Measurements from ENCODE around the gene C9.
"Not testable (repeated sequence)": the region's sequence is repeated elsewhere in the genome, so short reads cannot be mapped to it uniquely, and the experiment has no call there.

The C9 gene

GRCh38 chr5:39342460-39342859 is 21.8 kb downstream of the C9 start:
- H3K27me3 ChIP-seq (ENCODE audit: insufficient read depth, insufficient read length) = no peaks in the 10 kb centered on the region
- no peak overlapping the region for H3K9ac ChIP-seq (ENCODE audit: insufficient read length, low read depth)
- H3K36me3 ChIP-seq (ENCODE audit: insufficient read depth, insufficient read length, low read length) = no peaks in the 10 kb centered on the region
- no peak for DNase-seq (ENCODE audit: low read depth, low spot score)
- no peak overlapping the region for H3K4me3 ChIP-seq (ENCODE audit: insufficient read length, low read depth)
- no peak for TF ChIP-seq SUZ12 (IDR thresholded peaks at IDR 0.05; ENCODE audit: extremely low read depth, insufficient read depth, insufficient read length)
- TF ChIP-seq YY1 (IDR thresholded peaks at IDR 0.05; ENCODE audit: insufficient read depth, insufficient read length) = no peak
- TF ChIP-seq ZNF274 (IDR thresholded peaks at IDR 0.05; ENCODE audit: low read depth, low read length) = no peak
- H3K4me1 ChIP-seq (ENCODE audit: insufficient read depth, insufficient read length) = no peaks in the 10 kb centered on the region
- peaks cover 6% of the 10 kb centered on the region; the same call in 1 of the 2 replicates for H3K9me3 ChIP-seq (ENCODE audit: insufficient read depth, low read length)

GRCh38 chr5:39341896-39342295 is 22.4 kb downstream of the C9 start:
- Histone ChIP-seq H3K9me3 (ENCODE audit: insufficient read depth, low read length) (peaks cover 6% of the 10 kb centered on the region; the same call in 1 of the 2 replicates), H3K9ac (ENCODE audit: insufficient read length, low read depth) (no peak overlapping the region), H3K27me3 (ENCODE audit: insufficient read depth, insufficient read length) (no peaks in the 10 kb centered on the region), H3K4me3 (ENCODE audit: insufficient read length, low read depth) (no peak overlapping the region), H3K36me3 (ENCODE audit: insufficient read depth, insufficient read length, low read length) (no peaks in the 10 kb centered on the region), H3K4me1 (ENCODE audit: insufficient read depth, insufficient read length) (no peaks in the 10 kb centered on the region)
- TF ChIP-seq YY1 (IDR thresholded peaks at IDR 0.05; ENCODE audit: insufficient read depth, insufficient read length) (no peak), SUZ12 (IDR thresholded peaks at IDR 0.05; ENCODE audit: extremely low read depth, insufficient read depth, insufficient read length) (no peak), ZNF274 (IDR thresholded peaks at IDR 0.05; ENCODE audit: low read depth, low read length) (no peak)
- DNase-seq (ENCODE audit: low read depth, low spot score) = no peak

- no peak for DNase-seq (ENCODE audit: low read depth, low spot score)
- no peak for TF ChIP-seq ZNF274 (IDR thresholded peaks at IDR 0.05; ENCODE audit: low read depth, low read length)
- no peak for TF ChIP-seq SUZ12 (IDR thresholded peaks at IDR 0.05; ENCODE audit: extremely low read depth, insufficient read depth, insufficient read length)
- TF ChIP-seq YY1 (IDR thresholded peaks at IDR 0.05; ENCODE audit: insufficient read depth, insufficient read length) = no peak
- Histone ChIP-seq H3K36me3 (ENCODE audit: insufficient read depth, insufficient read length, low read length) (no peaks in the 10 kb centered on the region), H3K9ac (ENCODE audit: insufficient read length, low read depth) (no peak overlapping the region), H3K4me1 (ENCODE audit: insufficient read depth, insufficient read length) (no peaks in the 10 kb centered on the region), H3K4me3 (ENCODE audit: insufficient read length, low read depth) (no peak overlapping the region), H3K9me3 (ENCODE audit: insufficient read depth, low read length) (peaks cover 6% of the 10 kb centered on the region; the same call in 1 of the 2 replicates), H3K27me3 (ENCODE audit: insufficient read depth, insufficient read length) (no peaks in the 10 kb centered on the region)
Measured at GRCh38 chr5:39340506-39340905, 23.8 kb downstream of the C9 start.

- no peak for DNase-seq (ENCODE audit: low read depth, low spot score)
- no peak overlapping the region for H3K9ac ChIP-seq (ENCODE audit: insufficient read length, low read depth)
- peaks cover 5% of the 10 kb centered on the region; the same call in 1 of the 2 replicates for H3K9me3 ChIP-seq (ENCODE audit: insufficient read depth, low read length)
- no peaks in the 10 kb centered on the region for H3K4me1 ChIP-seq (ENCODE audit: insufficient read depth, insufficient read length)
- no peaks in the 10 kb centered on the region for H3K27me3 ChIP-seq (ENCODE audit: insufficient read depth, insufficient read length)
- no peak for TF ChIP-seq ZNF274 (IDR thresholded peaks at IDR 0.05; ENCODE audit: low read depth, low read length)
- no peak for TF ChIP-seq YY1 (IDR thresholded peaks at IDR 0.05; ENCODE audit: insufficient read depth, insufficient read length)
- no peak overlapping the region for H3K4me3 ChIP-seq (ENCODE audit: insufficient read length, low read depth)
- H3K36me3 ChIP-seq (ENCODE audit: insufficient read depth, insufficient read length, low read length) = no peaks in the 10 kb centered on the region
Measured at GRCh38 chr5:39337252-39337915, 26.9 kb downstream of the C9 start.

- not testable (repeated sequence) for H3K4me1 ChIP-seq (ENCODE audit: insufficient read depth, insufficient read length); H3K27me3 ChIP-seq (ENCODE audit: insufficient read depth, insufficient read length); DNase-seq (ENCODE audit: low read depth, low spot score); H3K36me3 ChIP-seq (ENCODE audit: insufficient read depth, insufficient read length, low read length); H3K9ac ChIP-seq (ENCODE audit: insufficient read length, low read depth); H3K4me3 ChIP-seq (ENCODE audit: insufficient read length, low read depth); H3K9me3 ChIP-seq (ENCODE audit: insufficient read depth, low read length)
Measured at GRCh38 chr5:39334296-39334695, 30.0 kb downstream of the C9 start.

- no peak for TF ChIP-seq YY1 (IDR thresholded peaks at IDR 0.05; ENCODE audit: insufficient read depth, insufficient read length)
- no peak for TF ChIP-seq SUZ12 (IDR thresholded peaks at IDR 0.05; ENCODE audit: extremely low read depth, insufficient read depth, insufficient read length)
- H3K27me3 ChIP-seq (ENCODE audit: insufficient read depth, insufficient read length) = no peaks in the 10 kb centered on the region
- H3K4me3 ChIP-seq (ENCODE audit: insufficient read length, low read depth) = no peak overlapping the region
- no peaks in the 10 kb centered on the region for H3K36me3 ChIP-seq (ENCODE audit: insufficient read depth, insufficient read length, low read length)
- no peaks in the 10 kb centered on the region for H3K4me1 ChIP-seq (ENCODE audit: insufficient read depth, insufficient read length)
- peaks cover 5% of the 10 kb centered on the region; the same call in 1 of the 2 replicates for H3K9me3 ChIP-seq (ENCODE audit: insufficient read depth, low read length)
- no peak overlapping the region for H3K9ac ChIP-seq (ENCODE audit: insufficient read length, low read depth)
- DNase-seq (ENCODE audit: low read depth, low spot score) = no peak
Measured at GRCh38 chr5:39333104-39333503, 31.2 kb downstream of the C9 start.

- no peak for DNase-seq (ENCODE audit: low read depth, low spot score)
- H3K9me3 ChIP-seq (ENCODE audit: insufficient read depth, low read length) = peaks cover 5% of the 10 kb centered on the region; the same call in 1 of the 2 replicates
Measured at GRCh38 chr5:39331861-39332381, 32.4 kb downstream of the C9 start.

More at GRCh38 chr5:39331861-39332381, 32.4 kb downstream of the C9 start:
- Histone ChIP-seq H3K4me1 (ENCODE audit: insufficient read depth, insufficient read length) (no peaks in the 10 kb centered on the region), H3K36me3 (ENCODE audit: insufficient read depth, insufficient read length, low read length) (no peaks in the 10 kb centered on the region), H3K27me3 (ENCODE audit: insufficient read depth, insufficient read length) (no peaks in the 10 kb centered on the region), H3K4me3 (ENCODE audit: insufficient read length, low read depth) (no peak overlapping the region), H3K9ac (ENCODE audit: insufficient read length, low read depth) (no peak overlapping the region)
- TF ChIP-seq ZNF274 (IDR thresholded peaks at IDR 0.05; ENCODE audit: low read depth, low read length) (no peak), SUZ12 (IDR thresholded peaks at IDR 0.05; ENCODE audit: extremely low read depth, insufficient read depth, insufficient read length) (no peak), YY1 (IDR thresholded peaks at IDR 0.05; ENCODE audit: insufficient read depth, insufficient read length) (no peak)
